Liver (tissue), 9 donors: ENCODE results near the gene LMTK2. TPM values are rescaled to one million over a fixed set of nuclear protein-coding genes. Genes with fewer than 3 reads are reported as not detected.
"Not testable (repeated sequence)": the region's sequence is repeated elsewhere in the genome, so short reads cannot be mapped to it uniquely, and the experiment has no call there.

Experiments used
- DNase-seq: peaks from one replicate; pipeline ENCODE4 v3.0.0-alpha.2; 2017; ENCODE audit warnings: low spot score
- H3K27ac ChIP-seq, 2 donors: one replicate each; pipeline ENCODE4 v1.7.0; 2013; ENCODE audit warnings: inconsistent platforms in 2 of 2, low read length in 2 of 2, control low read depth in 1 of 2, low read depth in 1 of 2, mild to moderate bottlenecking in 1 of 2
- H3K27me3 ChIP-seq, 4 donors: one replicate each; pipeline versions ENCODE4 v1.6.1 to v1.7.0; 2013; ENCODE audit warnings: low read length in 3 of 4, inconsistent platforms in 1 of 4, mild to moderate bottlenecking in 1 of 4, moderate library complexity in 1 of 4; ENCODE audit not compliant: control insufficient read depth in 4 of 4, insufficient read depth in 4 of 4
- H3K36me3 ChIP-seq, 4 donors: one replicate each; pipeline versions ENCODE4 v1.6.1 to v1.7.0; 2013; ENCODE audit warnings: low read length in 3 of 4, mild to moderate bottlenecking in 3 of 4, low read depth in 1 of 4, moderate library complexity in 1 of 4; ENCODE audit not compliant: control insufficient read depth in 4 of 4, insufficient read depth in 3 of 4
- H3K4me1 ChIP-seq, 4 donors: one replicate each; pipeline versions ENCODE4 v1.6.1 to v1.7.0; 2013; ENCODE audit warnings: low read length in 3 of 4, mild to moderate bottlenecking in 3 of 4, moderate library complexity in 1 of 4; ENCODE audit not compliant: control insufficient read depth in 4 of 4, insufficient read depth in 4 of 4
- H3K4me3 ChIP-seq, 3 donors: one replicate each; pipeline versions ENCODE4 v1.6.1 to v1.7.0; 2013; ENCODE audit warnings: low read length in 3 of 3, control low read depth in 1 of 3, low read depth in 1 of 3, mild to moderate bottlenecking in 1 of 3
- H3K9ac ChIP-seq, 2 donors: one replicate each; pipeline ENCODE4 v1.7.0; 2013; ENCODE audit warnings: low read length in 2 of 2, mild to moderate bottlenecking in 2 of 2, moderate library complexity in 2 of 2, control low read depth in 1 of 2, low read depth in 1 of 2
- H3K9me3 ChIP-seq, 4 donors: one replicate each; pipeline versions ENCODE4 v1.6.1 to v1.7.0; 2013; ENCODE audit warnings: low read length in 3 of 4; ENCODE audit not compliant: control insufficient read depth in 4 of 4
- EGR1 ChIP-seq, 2 donors: IDR thresholded peaks; 2 replicates each; pipeline ENCODE4 v1.6.1; 2016 to 2018; ENCODE audit warnings: antibody characterized with exemption in 2 of 2, low read depth in 2 of 2
- FOXA1 ChIP-seq: IDR thresholded peaks from 2 replicates; pipeline ENCODE4 v1.6.1; 2016; ENCODE audit warnings: antibody characterized with exemption
- FOXA2 ChIP-seq: IDR thresholded peaks from 2 replicates; pipeline ENCODE4 v1.6.1; 2016; ENCODE audit warnings: antibody characterized with exemption
- GABPA ChIP-seq, 2 donors: IDR thresholded peaks in 1 of 2; conservative IDR thresholded peaks in 1 of 2; 2 replicates each; pipeline ENCODE4 v1.6.1; 2016; ENCODE audit warnings: antibody characterized with exemption in 2 of 2, mild to moderate bottlenecking in 1 of 2, moderate library complexity in 1 of 2
- HNF4A ChIP-seq, 2 donors: conservative IDR thresholded peaks; 2 replicates each; pipeline ENCODE4 v1.6.1; 2016; ENCODE audit warnings: antibody characterized with exemption in 2 of 2, mild to moderate bottlenecking in 2 of 2
- HNF4G ChIP-seq: IDR thresholded peaks from 2 replicates; pipeline ENCODE4 v1.6.1; 2016; ENCODE audit warnings: antibody characterized with exemption
- JUND ChIP-seq, 2 donors: IDR thresholded peaks; 2 replicates each; pipeline ENCODE4 v1.6.1; 2016; ENCODE audit warnings: antibody characterized with exemption in 2 of 2
- MAX ChIP-seq: IDR thresholded peaks from 2 replicates; pipeline ENCODE4 v1.6.1; 2016; ENCODE audit warnings: antibody characterized with exemption
- NR2F2 ChIP-seq: IDR thresholded peaks from 2 replicates; pipeline ENCODE4 v1.6.1; 2016; ENCODE audit warnings: antibody characterized with exemption
- REST ChIP-seq: IDR thresholded peaks from 2 replicates; pipeline ENCODE4 v1.6.1; 2016; ENCODE audit warnings: antibody characterized with exemption, mild to moderate bottlenecking
- SP1 ChIP-seq: IDR thresholded peaks from 2 replicates; pipeline ENCODE4 v1.6.1; 2018; ENCODE audit warnings: antibody characterized with exemption, mild to moderate bottlenecking
- YY1 ChIP-seq: IDR thresholded peaks from 2 replicates; pipeline ENCODE4 v1.6.1; 2016; ENCODE audit warnings: antibody characterized with exemption, mild to moderate bottlenecking
- WGBS: extraction: QIAGEN DNeasy Blood & Tissue Kit; methylation state at CpG from one replicate; pipeline ENCODE4 v1.1.7; 2013; 5-methylcytosine and 5-hydroxymethylcytosine counted together
- polyA plus RNA-seq, 2 donors: library from polyadenylated mRNA; stranded (reverse) in 1 of 2; unstranded in 1 of 2; fragments of 200-250 nt in 1 of 2; fragments of >200 nt in 1 of 2; fragmentation: Nextera tagmentation in 1 of 2; extraction: Ambion mirVana in 1 of 2; gene quantifications; one replicate each; pipeline versions ENCODE4 v1.2.1 to v1.2.3, GENCODE V29; 2013 to 2015
- total RNA-seq, 2 donors: library from RNA; depleted of rRNA; stranded (reverse); fragments of >200 nt; gene quantifications; one replicate each; pipeline ENCODE4 v1.2.3, GENCODE V29; 2014
- TF ChIP-seq, protein P1 (sequence below): IDR thresholded peaks from 2 replicates; pipeline ENCODE4 v1.6.1; 2016; ENCODE audit warnings: antibody characterized with exemption
- TF ChIP-seq, protein P2 (sequence below): fragments of 150-350 bp; IDR thresholded peaks from 2 replicates; pipeline ENCODE4 v1.5.1; 2017; ENCODE audit warnings: improper control_type of control experiment, low read depth, low read length; ENCODE audit not compliant: missing input control
- TF ChIP-seq, protein P3 (sequence below): IDR thresholded peaks from 2 replicates; pipeline ENCODE4 v1.6.1; 2016; ENCODE audit warnings: antibody characterized with exemption
- donor health status: healthy.
- donor health status: healthy.
- donor health status: healthy.
- donor health status: healthy.
- donor health status: healthy.

LMTK2 gene
- total and polyA plus RNA-seq, 4 donors = 3.1 to 14.3 (median 9.0) TPM

GRCh38 chr7:98217623-98218582, 111.2 kb downstream of the LMTK2 start (continued):
- TF ChIP-seq REST (no peak), JUND (IDR thresholded peaks at IDR 0.05) (no peak), GABPA (IDR thresholded peaks at IDR 0.05 in 1 of 2, conservative IDR thresholded peaks at IDR 0.05 in 1 of 2) (no peak), YY1 (no peak), MAX (no peak), FOXA2 (no peak), SP1 (no peak), EGR1 (IDR thresholded peaks at IDR 0.05; ENCODE audit: low read depth in 2 of 2) (no peak)
- TF ChIP-seq, protein P1, sequence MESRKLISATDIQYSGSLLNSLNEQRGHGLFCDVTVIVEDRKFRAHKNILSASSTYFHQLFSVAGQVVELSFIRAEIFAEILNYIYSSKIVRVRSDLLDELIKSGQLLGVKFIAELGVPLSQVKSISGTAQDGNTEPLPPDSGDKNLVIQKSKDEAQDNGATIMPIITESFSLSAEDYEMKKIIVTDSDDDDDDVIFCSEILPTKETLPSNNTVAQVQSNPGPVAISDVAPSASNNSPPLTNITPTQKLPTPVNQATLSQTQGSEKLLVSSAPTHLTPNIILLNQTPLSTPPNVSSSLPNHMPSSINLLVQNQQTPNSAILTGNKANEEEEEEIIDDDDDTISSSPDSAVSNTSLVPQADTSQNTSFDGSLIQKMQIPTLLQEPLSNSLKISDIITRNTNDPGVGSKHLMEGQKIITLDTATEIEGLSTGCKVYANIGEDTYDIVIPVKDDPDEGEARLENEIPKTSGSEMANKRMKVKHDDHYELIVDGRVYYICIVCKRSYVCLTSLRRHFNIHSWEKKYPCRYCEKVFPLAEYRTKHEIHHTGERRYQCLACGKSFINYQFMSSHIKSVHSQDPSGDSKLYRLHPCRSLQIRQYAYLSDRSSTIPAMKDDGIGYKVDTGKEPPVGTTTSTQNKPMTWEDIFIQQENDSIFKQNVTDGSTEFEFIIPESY = no peak

DNA sequence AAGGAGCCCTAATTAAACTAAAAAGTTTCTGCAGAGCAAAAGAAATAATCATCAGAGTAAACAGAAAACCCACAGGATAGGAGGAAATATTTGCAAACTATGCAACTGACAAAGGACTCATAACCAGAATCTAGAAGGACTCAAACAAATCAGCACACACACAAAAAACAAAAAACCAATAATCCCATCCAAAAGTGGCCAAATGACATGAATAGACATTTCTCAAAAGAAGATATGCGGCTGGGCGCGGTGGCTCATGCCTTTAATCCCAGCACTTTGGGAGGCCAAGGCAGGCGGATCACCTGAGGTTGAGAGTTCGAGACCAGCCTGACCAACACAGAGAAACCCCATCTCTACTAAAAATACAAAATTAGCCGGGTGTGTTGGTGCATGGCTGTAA, 112.7 kb downstream of the LMTK2 start:
- not testable (repeated sequence) for H3K27me3 ChIP-seq, H3K4me3 ChIP-seq, H3K27ac ChIP-seq, DNase-seq, H3K9me3 ChIP-seq, H3K9ac ChIP-seq, H3K4me1 ChIP-seq
- WGBS = 96% methylated on average over 6 of the region's 6 CpGs
- H3K36me3 ChIP-seq = peaks cover 0 to 12% (median 7%) of the 10 kb centered on the region in 4 donors

- DNase-seq = no peak
- Histone ChIP-seq H3K4me3 (no peak overlapping the region), H3K4me1 (no peaks in the 10 kb centered on the region), H3K36me3 (peaks cover 2 to 21% (median 7%) of the 10 kb centered on the region in 4 donors), H3K27ac (no peak overlapping the region), H3K9ac (no peak overlapping the region), H3K27me3 (no peaks in the 10 kb centered on the region), H3K9me3 (no peaks in the 10 kb centered on the region)
- WGBS = 98% methylated on average over 34 of the region's 34 CpGs
- TF ChIP-seq EGR1 (IDR thresholded peaks at IDR 0.05; ENCODE audit: low read depth in 2 of 2) = no peak
- no peak for TF ChIP-seq HNF4A (conservative IDR thresholded peaks at IDR 0.05)
- no peak for TF ChIP-seq HNF4G
- TF ChIP-seq MAX = no peak
- TF ChIP-seq JUND (IDR thresholded peaks at IDR 0.05) = no peak
- no peak for TF ChIP-seq FOXA1
- TF ChIP-seq, protein P2, sequence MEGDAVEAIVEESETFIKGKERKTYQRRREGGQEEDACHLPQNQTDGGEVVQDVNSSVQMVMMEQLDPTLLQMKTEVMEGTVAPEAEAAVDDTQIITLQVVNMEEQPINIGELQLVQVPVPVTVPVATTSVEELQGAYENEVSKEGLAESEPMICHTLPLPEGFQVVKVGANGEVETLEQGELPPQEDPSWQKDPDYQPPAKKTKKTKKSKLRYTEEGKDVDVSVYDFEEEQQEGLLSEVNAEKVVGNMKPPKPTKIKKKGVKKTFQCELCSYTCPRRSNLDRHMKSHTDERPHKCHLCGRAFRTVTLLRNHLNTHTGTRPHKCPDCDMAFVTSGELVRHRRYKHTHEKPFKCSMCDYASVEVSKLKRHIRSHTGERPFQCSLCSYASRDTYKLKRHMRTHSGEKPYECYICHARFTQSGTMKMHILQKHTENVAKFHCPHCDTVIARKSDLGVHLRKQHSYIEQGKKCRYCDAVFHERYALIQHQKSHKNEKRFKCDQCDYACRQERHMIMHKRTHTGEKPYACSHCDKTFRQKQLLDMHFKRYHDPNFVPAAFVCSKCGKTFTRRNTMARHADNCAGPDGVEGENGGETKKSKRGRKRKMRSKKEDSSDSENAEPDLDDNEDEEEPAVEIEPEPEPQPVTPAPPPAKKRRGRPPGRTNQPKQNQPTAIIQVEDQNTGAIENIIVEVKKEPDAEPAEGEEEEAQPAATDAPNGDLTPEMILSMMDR = no peak
- TF ChIP-seq, protein P1 = no peak
- TF ChIP-seq NR2F2 = no peak
- TF ChIP-seq, protein P3, sequence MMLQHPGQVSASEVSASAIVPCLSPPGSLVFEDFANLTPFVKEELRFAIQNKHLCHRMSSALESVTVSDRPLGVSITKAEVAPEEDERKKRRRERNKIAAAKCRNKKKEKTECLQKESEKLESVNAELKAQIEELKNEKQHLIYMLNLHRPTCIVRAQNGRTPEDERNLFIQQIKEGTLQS = no peak
- no peak for TF ChIP-seq SP1
Observed at GRCh38 chr7:98221611-98222532, 115.2 kb downstream of the LMTK2 start.
